ENCODE measurements around the gene LMF2.

- TF ChIP-seq, protein P1, sequence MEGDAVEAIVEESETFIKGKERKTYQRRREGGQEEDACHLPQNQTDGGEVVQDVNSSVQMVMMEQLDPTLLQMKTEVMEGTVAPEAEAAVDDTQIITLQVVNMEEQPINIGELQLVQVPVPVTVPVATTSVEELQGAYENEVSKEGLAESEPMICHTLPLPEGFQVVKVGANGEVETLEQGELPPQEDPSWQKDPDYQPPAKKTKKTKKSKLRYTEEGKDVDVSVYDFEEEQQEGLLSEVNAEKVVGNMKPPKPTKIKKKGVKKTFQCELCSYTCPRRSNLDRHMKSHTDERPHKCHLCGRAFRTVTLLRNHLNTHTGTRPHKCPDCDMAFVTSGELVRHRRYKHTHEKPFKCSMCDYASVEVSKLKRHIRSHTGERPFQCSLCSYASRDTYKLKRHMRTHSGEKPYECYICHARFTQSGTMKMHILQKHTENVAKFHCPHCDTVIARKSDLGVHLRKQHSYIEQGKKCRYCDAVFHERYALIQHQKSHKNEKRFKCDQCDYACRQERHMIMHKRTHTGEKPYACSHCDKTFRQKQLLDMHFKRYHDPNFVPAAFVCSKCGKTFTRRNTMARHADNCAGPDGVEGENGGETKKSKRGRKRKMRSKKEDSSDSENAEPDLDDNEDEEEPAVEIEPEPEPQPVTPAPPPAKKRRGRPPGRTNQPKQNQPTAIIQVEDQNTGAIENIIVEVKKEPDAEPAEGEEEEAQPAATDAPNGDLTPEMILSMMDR (IDR thresholded peaks at IDR 0.05): no peak
- TF ChIP-seq POLR2A (IDR thresholded peaks at IDR 0.05): no peak
Observed at GRCh38 chr22:50505276-50505775, 2.2 kb downstream of the LMF2 start.

Measured in esophagus squamous epithelium (tissue), 4 donors.